Ovary (tissue), 3 donors: ENCODE data around the gene DHDH.
A peak's percentile ranks its signal among the peaks of the same experiment; 100 is the strongest.

Experiments used
- EP300 ChIP-seq: sonication (generic); formaldehyde crosslinking; IDR thresholded peaks from one replicate; pipeline ENCODE4 v1.6.1; 2017; ENCODE audit warnings: antibody characterized with exemption
- POLR2A ChIP-seq: fragments of 450-650 bp; IDR thresholded peaks from one replicate; pipeline ENCODE4 v1.6.1; 2017; ENCODE audit warnings: antibody characterized with exemption, mild to moderate bottlenecking, moderate library complexity
- TF ChIP-seq, protein P1 (sequence below), 3 donors: fragments of 450-650 bp in 2 of 3; fragments of 200-600 bp in 1 of 3; IDR thresholded peaks; one replicate each; pipeline versions ENCODE4 v1.5.1 to v1.8.0; 2016 to 2022; ENCODE audit warnings: antibody characterized with exemption in 3 of 3, mild to moderate bottlenecking in 1 of 3
- donor health status: DM: no; HTN: no; CAD: no.

DNA sequence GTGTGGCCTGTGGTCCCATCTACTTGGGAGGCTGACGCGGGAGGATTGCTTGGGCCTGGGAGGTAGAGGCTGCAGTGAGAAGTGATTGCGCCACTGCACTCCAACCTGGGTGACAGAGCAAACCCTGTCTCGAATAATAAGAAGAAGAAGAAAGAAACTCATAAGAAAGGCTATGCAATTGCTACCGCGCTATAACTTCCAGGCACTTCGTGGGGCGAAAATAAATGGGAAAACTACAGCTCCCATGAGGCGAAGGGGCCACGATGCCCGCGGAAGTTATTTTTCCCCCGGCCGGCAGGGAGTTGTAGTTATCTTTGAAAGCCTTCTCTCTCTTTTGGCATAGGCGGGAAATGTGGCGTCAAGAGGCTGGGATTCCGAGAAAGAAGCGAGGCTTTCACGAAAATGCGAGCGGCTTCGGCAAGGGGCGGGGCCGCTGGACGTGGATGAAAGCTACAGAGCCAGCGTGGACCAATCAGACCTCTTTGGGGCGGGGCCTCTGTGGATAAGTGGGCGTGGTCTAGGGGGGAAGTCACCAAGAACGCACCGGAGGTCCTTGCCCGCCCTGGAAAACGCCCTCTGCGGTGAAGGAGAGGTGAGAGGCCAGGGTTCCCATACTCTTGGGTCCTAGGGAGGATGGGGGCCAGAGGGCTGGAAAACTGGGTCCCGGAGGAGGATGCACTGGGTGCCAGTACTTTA is 33.6 kb upstream of the DHDH start, which contains the start of gene NUCB1:
- TF ChIP-seq, protein P1, sequence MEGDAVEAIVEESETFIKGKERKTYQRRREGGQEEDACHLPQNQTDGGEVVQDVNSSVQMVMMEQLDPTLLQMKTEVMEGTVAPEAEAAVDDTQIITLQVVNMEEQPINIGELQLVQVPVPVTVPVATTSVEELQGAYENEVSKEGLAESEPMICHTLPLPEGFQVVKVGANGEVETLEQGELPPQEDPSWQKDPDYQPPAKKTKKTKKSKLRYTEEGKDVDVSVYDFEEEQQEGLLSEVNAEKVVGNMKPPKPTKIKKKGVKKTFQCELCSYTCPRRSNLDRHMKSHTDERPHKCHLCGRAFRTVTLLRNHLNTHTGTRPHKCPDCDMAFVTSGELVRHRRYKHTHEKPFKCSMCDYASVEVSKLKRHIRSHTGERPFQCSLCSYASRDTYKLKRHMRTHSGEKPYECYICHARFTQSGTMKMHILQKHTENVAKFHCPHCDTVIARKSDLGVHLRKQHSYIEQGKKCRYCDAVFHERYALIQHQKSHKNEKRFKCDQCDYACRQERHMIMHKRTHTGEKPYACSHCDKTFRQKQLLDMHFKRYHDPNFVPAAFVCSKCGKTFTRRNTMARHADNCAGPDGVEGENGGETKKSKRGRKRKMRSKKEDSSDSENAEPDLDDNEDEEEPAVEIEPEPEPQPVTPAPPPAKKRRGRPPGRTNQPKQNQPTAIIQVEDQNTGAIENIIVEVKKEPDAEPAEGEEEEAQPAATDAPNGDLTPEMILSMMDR (IDR thresholded peaks at IDR 0.05), result peak in 2 of 3 donors; percentile 48 to 51
- peak; percentile 86 for TF ChIP-seq POLR2A
- TF ChIP-seq EP300, result peak; percentile 98
